SKM-1 treated with dmso at 0.1 percent for 144 hours (cell line): ENCODE results near the gene SLC6A12.

Source experiments
- DNase-seq: peaks from one replicate; lab custom pipeline; 2025; ENCODE audit not compliant: unreplicated experiment; lab: John Stamatoyannopoulos, UW

The SLC6A12 gene

GRCh38 chr12:214003-214741, at the start of gene SLC6A12:
TSS of gene SLC6A12 (minus strand) at chr12:214157. CDS start at chr12:209986, 4,171 bp downstream.
- no peak for DNase-seq

GRCh38 chr12:263574-263973, 49.6 kb upstream of the SLC6A12 start:
- DNase-seq, result no peak

- DNase-seq, result no peak
These were observed 48.9 kb upstream of the SLC6A12 start, which contains the start of gene SLC6A13 for GRCh38 chr12:262817-263216. TSS of gene SLC6A13 (minus strand) at chr12:262836. CDS start at chr12:260052, 2,784 bp downstream.

- no peak for DNase-seq
These were observed 48.2 kb upstream of the SLC6A12 start for GRCh38 chr12:262113-262512.

GRCh38 chr12:257521-258321, 43.8 kb upstream of the SLC6A12 start:
- DNase-seq, result no peak

GRCh38 chr12:256958-257357, 43.0 kb upstream of the SLC6A12 start:
- no peak for DNase-seq

- DNase-seq, result no peak
These were observed 42.3 kb upstream of the SLC6A12 start for GRCh38 chr12:256225-256624.

- no peak for DNase-seq
These were observed 41.0 kb upstream of the SLC6A12 start for GRCh38 chr12:254912-255311.

- DNase-seq, result no peak
These were observed 40.1 kb upstream of the SLC6A12 start for GRCh38 chr12:254039-254438.

- no peak for DNase-seq
These were observed 39.3 kb upstream of the SLC6A12 start for GRCh38 chr12:253116-253831.

- DNase-seq, result no peak
These were observed 38.7 kb upstream of the SLC6A12 start for GRCh38 chr12:252636-253035.

GRCh38 chr12:247271-247670, 33.3 kb upstream of the SLC6A12 start:
- DNase-seq, result no peak

GRCh38 chr12:243381-243780, 29.4 kb upstream of the SLC6A12 start:
- no peak for DNase-seq

GRCh38 chr12:242496-242895, 28.5 kb upstream of the SLC6A12 start:
- DNase-seq, result no peak

GRCh38 chr12:241266-241665, 27.3 kb upstream of the SLC6A12 start:
- DNase-seq, result no peak

- no peak for DNase-seq
These were observed 26.6 kb upstream of the SLC6A12 start for GRCh38 chr12:240566-240965.

- DNase-seq, result no peak
These were observed 24.9 kb upstream of the SLC6A12 start for GRCh38 chr12:238736-239398.

GRCh38 chr12:238116-238515, 24.2 kb upstream of the SLC6A12 start:
- no peak for DNase-seq

- DNase-seq, result no peak
These were observed 23.3 kb upstream of the SLC6A12 start for GRCh38 chr12:237026-237815.

GRCh38 chr12:236445-236844, 22.5 kb upstream of the SLC6A12 start:
- no peak for DNase-seq
